ENCODE data around the gene DNAJC5.
A peak's percentile ranks its signal among the peaks of the same experiment; 100 is the strongest.
"Not testable (repeated sequence)": the region's sequence is repeated elsewhere in the genome, so short reads cannot be mapped to it uniquely, and the experiment has no call there.

DNAJC5 gene

GRCh38 chr20:63974402-63975200 lies 79.7 kb downstream of the DNAJC5 start:
- Histone ChIP-seq H3K27ac (ENCODE audit: insufficient read depth in 1 of 2, low read depth in 1 of 2, low read length in 2 of 2, poor library complexity in 1 of 2, severe bottlenecking in 2 of 2) (no peak overlapping the region), H3K36me3 (ENCODE audit: control insufficient read depth in 4 of 4, insufficient read depth in 4 of 4, low read length in 3 of 4) (peaks cover 0 to 28% (median 18%) of the 10 kb centered on the region in 4 experiments), H3K27me3 (replicated peaks in 2 of 5; ENCODE audit: control insufficient read depth in 4 of 5, insufficient read depth in 5 of 5, low read length in 4 of 5) (no peaks in the 10 kb centered on the region), H3K4me3 (ENCODE audit: control insufficient read depth in 1 of 7, extremely low read depth in 1 of 7, insufficient read depth in 4 of 7, low read depth in 2 of 7, low read length in 6 of 7) (no peak overlapping the region), H3K9me3 (ENCODE audit: control extremely low read depth in 1 of 5, control insufficient read depth in 4 of 5, insufficient read depth in 2 of 5, low read depth in 1 of 5, low read length in 4 of 5) (no peaks in the 10 kb centered on the region), H3K4me1 (ENCODE audit: control extremely low read depth in 1 of 4, control insufficient read depth in 4 of 4, insufficient read depth in 4 of 4, low read length in 3 of 4) (peaks cover 0 to 42% (median 36%) of the 10 kb centered on the region in 4 experiments)
- POLR2A ChIA-PET = no interaction called here
- no peak for DNase-seq
- 95% methylated on average over 16 of the region's 19 CpGs for WGBS (ENCODE audit: insufficient coverage)
- CTCF ChIA-PET = interaction anchor here (0.5 to 2.2 kb wide), 22 partner anchors 10 to 333 kb away, joined by 3 to 21 read pairs (median 4); partner anchors contain the start of gene TPD52L2

- DNase-seq; H3K27me3 ChIP-seq (replicated peaks in 2 of 5; ENCODE audit: control insufficient read depth in 4 of 5, insufficient read depth in 5 of 5, low read length in 4 of 5); POLR2A ChIA-PET; H3K4me3 ChIP-seq (ENCODE audit: control insufficient read depth in 1 of 7, extremely low read depth in 1 of 7, insufficient read depth in 4 of 7, low read depth in 2 of 7, low read length in 6 of 7); H3K27ac ChIP-seq (ENCODE audit: insufficient read depth in 1 of 2, low read depth in 1 of 2, low read length in 2 of 2, poor library complexity in 1 of 2, severe bottlenecking in 2 of 2); H3K9me3 ChIP-seq (ENCODE audit: control extremely low read depth in 1 of 5, control insufficient read depth in 4 of 5, insufficient read depth in 2 of 5, low read depth in 1 of 5, low read length in 4 of 5): not testable (repeated sequence)
- WGBS (ENCODE audit: insufficient coverage) = 97% methylated on average over 5 of the region's 7 CpGs
- Histone ChIP-seq H3K4me1 (ENCODE audit: control extremely low read depth in 1 of 4, control insufficient read depth in 4 of 4, insufficient read depth in 4 of 4, low read length in 3 of 4) (peaks cover under 1 to 50% (median 42%) of the 10 kb centered on the region in 4 experiments), H3K36me3 (ENCODE audit: control insufficient read depth in 4 of 4, insufficient read depth in 4 of 4, low read length in 3 of 4) (peaks cover 0 to 28% (median 18%) of the 10 kb centered on the region in 4 experiments)
- CTCF ChIA-PET = interaction anchor here (1.2 kb wide), 1 partner anchor 25 kb away, joined by 3 read pairs; no protein-coding TSS in a partner anchor
Measured at GRCh38 chr20:63976511-63976910, 81.6 kb downstream of the DNAJC5 start.

DNA sequence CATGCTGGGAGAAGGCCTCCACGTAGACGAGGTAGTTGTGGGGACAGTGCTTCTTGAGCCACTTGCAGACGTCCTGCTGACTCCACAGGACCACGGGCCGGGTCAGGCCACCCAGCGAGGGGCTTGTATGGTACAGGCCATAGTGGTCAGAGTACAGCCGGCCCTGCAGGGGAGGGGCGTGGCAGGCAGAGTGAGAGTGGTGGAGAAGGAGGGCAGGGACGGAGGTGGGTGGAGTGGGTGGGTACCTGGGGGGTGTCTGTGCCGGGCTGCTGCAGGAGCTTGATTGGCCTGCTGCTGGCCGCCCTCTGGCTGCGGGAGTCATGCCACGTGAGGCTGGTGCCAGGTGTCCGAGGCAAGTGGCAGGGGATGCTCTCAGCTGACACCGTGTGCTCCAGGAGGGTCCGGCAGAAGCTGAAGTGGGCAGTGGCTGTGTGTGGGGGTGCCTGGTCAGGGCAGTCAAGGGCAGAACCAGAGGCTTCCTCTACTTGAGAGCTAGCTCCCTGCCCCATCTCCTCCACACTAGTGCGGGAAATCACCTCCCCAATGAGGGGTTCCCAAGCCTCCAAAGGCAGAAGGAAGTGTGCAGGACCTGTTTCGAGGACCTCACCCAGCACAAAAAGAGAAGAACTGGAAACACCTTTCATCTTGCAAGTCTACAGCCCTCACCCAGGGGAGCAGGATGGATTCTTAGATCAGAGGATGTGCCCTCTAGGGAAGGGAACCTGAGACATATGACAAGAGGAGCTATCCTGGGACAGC lies 82.2 kb downstream of the DNAJC5 start:
- no peak overlapping the region for H3K4me3 ChIP-seq (ENCODE audit: control insufficient read depth in 1 of 7, extremely low read depth in 1 of 7, insufficient read depth in 4 of 7, low read depth in 2 of 7, low read length in 6 of 7)
- peaks cover 0 to 28% (median 18%) of the 10 kb centered on the region in 4 experiments for H3K36me3 ChIP-seq (ENCODE audit: control insufficient read depth in 4 of 4, insufficient read depth in 4 of 4, low read length in 3 of 4)
- no peak for DNase-seq
- no peaks in the 10 kb centered on the region for H3K9me3 ChIP-seq (ENCODE audit: control extremely low read depth in 1 of 5, control insufficient read depth in 4 of 5, insufficient read depth in 2 of 5, low read depth in 1 of 5, low read length in 4 of 5)
- H3K4me1 ChIP-seq (ENCODE audit: control extremely low read depth in 1 of 4, control insufficient read depth in 4 of 4, insufficient read depth in 4 of 4, low read length in 3 of 4) = peaks cover 5 to 54% (median 47%) of the 10 kb centered on the region in 4 experiments
- H3K27me3 ChIP-seq (replicated peaks in 2 of 5; ENCODE audit: control insufficient read depth in 4 of 5, insufficient read depth in 5 of 5, low read length in 4 of 5) = no peaks in the 10 kb centered on the region
- POLR2A ChIA-PET = interaction anchor here (0.7 kb wide), 1 partner anchor 286 kb away, joined by 3 read pairs; no protein-coding TSS in a partner anchor
- no peak overlapping the region for H3K27ac ChIP-seq (ENCODE audit: insufficient read depth in 1 of 2, low read depth in 1 of 2, low read length in 2 of 2, poor library complexity in 1 of 2, severe bottlenecking in 2 of 2)
- CTCF ChIA-PET = interaction anchor here (0.5 to 1.2 kb wide), 2 partner anchors 15 to 25 kb away, joined by 3 to 5 read pairs; no protein-coding TSS in a partner anchor
- 94% methylated on average over 11 of the region's 18 CpGs for WGBS (ENCODE audit: insufficient coverage)

- POLR2A ChIA-PET = interaction anchor here (0.7 kb wide), 1 partner anchor 287 kb away, joined by 3 read pairs; no protein-coding TSS in a partner anchor
- Histone ChIP-seq H3K4me3 (ENCODE audit: control insufficient read depth in 1 of 7, extremely low read depth in 1 of 7, insufficient read depth in 4 of 7, low read depth in 2 of 7, low read length in 6 of 7) (peak overlapping the region in 5 of 7 experiments; percentile 85 to 99 (median 89)), H3K9me3 (ENCODE audit: control extremely low read depth in 1 of 5, control insufficient read depth in 4 of 5, insufficient read depth in 2 of 5, low read depth in 1 of 5, low read length in 4 of 5) (no peaks in the 10 kb centered on the region), H3K4me1 (ENCODE audit: control extremely low read depth in 1 of 4, control insufficient read depth in 4 of 4, insufficient read depth in 4 of 4, low read length in 3 of 4) (peaks cover 5 to 56% (median 50%) of the 10 kb centered on the region in 4 experiments), H3K36me3 (ENCODE audit: control insufficient read depth in 4 of 4, insufficient read depth in 4 of 4, low read length in 3 of 4) (peaks cover 0 to 34% (median 20%) of the 10 kb centered on the region in 4 experiments), H3K27me3 (replicated peaks in 2 of 5; ENCODE audit: control insufficient read depth in 4 of 5, insufficient read depth in 5 of 5, low read length in 4 of 5) (no peaks in the 10 kb centered on the region), H3K27ac (ENCODE audit: insufficient read depth in 1 of 2, low read depth in 1 of 2, low read length in 2 of 2, poor library complexity in 1 of 2, severe bottlenecking in 2 of 2) (no peak overlapping the region)
- peak in 2 of 3 donors; percentile 56 to 61 for DNase-seq
- WGBS (ENCODE audit: insufficient coverage) = 87% methylated on average over 14 of the region's 16 CpGs
- CTCF ChIA-PET = interaction anchor here (0.5 to 1.2 kb wide), 2 partner anchors 14 to 26 kb away, joined by 3 to 5 read pairs; no protein-coding TSS in a partner anchor
Measured at GRCh38 chr20:63977739-63978276, 82.9 kb downstream of the DNAJC5 start.

GRCh38 chr20:63978319-63979228 lies 83.6 kb downstream of the DNAJC5 start:
- Histone ChIP-seq H3K9me3 (ENCODE audit: control extremely low read depth in 1 of 5, control insufficient read depth in 4 of 5, insufficient read depth in 2 of 5, low read depth in 1 of 5, low read length in 4 of 5) (no peaks in the 10 kb centered on the region), H3K4me3 (ENCODE audit: control insufficient read depth in 1 of 7, extremely low read depth in 1 of 7, insufficient read depth in 4 of 7, low read depth in 2 of 7, low read length in 6 of 7) (peak overlapping the region; percentile 29 to 99 (median 86)), H3K36me3 (ENCODE audit: control insufficient read depth in 4 of 4, insufficient read depth in 4 of 4, low read length in 3 of 4) (peaks cover 0 to 37% (median 25%) of the 10 kb centered on the region in 4 experiments), H3K27ac (ENCODE audit: insufficient read depth in 1 of 2, low read depth in 1 of 2, low read length in 2 of 2, poor library complexity in 1 of 2, severe bottlenecking in 2 of 2) (peak overlapping the region in 1 of 2 experiments; percentile 34), H3K4me1 (ENCODE audit: control extremely low read depth in 1 of 4, control insufficient read depth in 4 of 4, insufficient read depth in 4 of 4, low read length in 3 of 4) (peaks cover 5 to 56% (median 49%) of the 10 kb centered on the region in 4 experiments), H3K27me3 (replicated peaks in 2 of 5; ENCODE audit: control insufficient read depth in 4 of 5, insufficient read depth in 5 of 5, low read length in 4 of 5) (no peaks in the 10 kb centered on the region)
- WGBS (ENCODE audit: insufficient coverage) = 0% methylated on average over 44 of the region's 52 CpGs
- ChIA-PET POLR2A (interaction anchor here (0.6 kb wide), 1 partner anchor 948 kb away, joined by 3 read pairs; no protein-coding TSS in a partner anchor), CTCF (interaction anchor here (1.2 to 2.3 kb wide), 6 partner anchors 11 to 142 kb away, joined by 3 to 18 read pairs (median 9); no protein-coding TSS in a partner anchor)
- no peak for DNase-seq

- no peak for DNase-seq
- ChIA-PET POLR2A (interaction anchor here (0.6 to 0.8 kb wide), 3 partner anchors 59 to 949 kb away, joined by 3 read pairs; no protein-coding TSS in a partner anchor), CTCF (interaction anchor here (1.2 to 2.3 kb wide), 10 partner anchors 12 to 141 kb away, joined by 3 to 18 read pairs (median 6); partner anchors contain the start of gene UCKL1)
- WGBS (ENCODE audit: insufficient coverage) = 0% methylated on average over 39 of the region's 47 CpGs
- no peaks in the 10 kb centered on the region for H3K27me3 ChIP-seq (replicated peaks in 2 of 5; ENCODE audit: control insufficient read depth in 4 of 5, insufficient read depth in 5 of 5, low read length in 4 of 5)
- H3K27ac ChIP-seq (ENCODE audit: insufficient read depth in 1 of 2, low read depth in 1 of 2, low read length in 2 of 2, poor library complexity in 1 of 2, severe bottlenecking in 2 of 2) = peak overlapping the region in 1 of 2 experiments; percentile 34
- no peaks in the 10 kb centered on the region for H3K9me3 ChIP-seq (ENCODE audit: control extremely low read depth in 1 of 5, control insufficient read depth in 4 of 5, insufficient read depth in 2 of 5, low read depth in 1 of 5, low read length in 4 of 5)
- H3K36me3 ChIP-seq (ENCODE audit: control insufficient read depth in 4 of 4, insufficient read depth in 4 of 4, low read length in 3 of 4) = peaks cover 0 to 38% (median 28%) of the 10 kb centered on the region in 4 experiments
- H3K4me3 ChIP-seq (ENCODE audit: control insufficient read depth in 1 of 7, extremely low read depth in 1 of 7, insufficient read depth in 4 of 7, low read depth in 2 of 7, low read length in 6 of 7) = peak overlapping the region; percentile 29 to 99 (median 86)
- peaks cover 5 to 50% (median 44%) of the 10 kb centered on the region in 4 experiments for H3K4me1 ChIP-seq (ENCODE audit: control extremely low read depth in 1 of 4, control insufficient read depth in 4 of 4, insufficient read depth in 4 of 4, low read length in 3 of 4)
Measured at GRCh38 chr20:63979229-63979556, 84.3 kb downstream of the DNAJC5 start.

All from common myeloid progenitor, CD34-positive (primary cell).